HG02678 (cell line): ENCODE data around the gene BZW2.
"Not testable (repeated sequence)": the region's sequence is repeated elsewhere in the genome, so short reads cannot be mapped to it uniquely, and the experiment has no call there.

ENCODE experiments used
- ATAC-seq: cut with Tn5 transposase; IDR thresholded peaks from one replicate; pipeline ENCODE4 v1.9.1; 2021; ENCODE audit warnings: mild to moderate bottlenecking, moderate library complexity; ENCODE audit not compliant: unreplicated experiment

BZW2 gene

GRCh38 chr7:16670021-16670420 lies 24.0 kb downstream of the BZW2 start:
- ATAC-seq = no peak

- ATAC-seq = no peak
Measured at GRCh38 chr7:16670731-16671344, 24.9 kb downstream of the BZW2 start.

- ATAC-seq = no peak
Measured at GRCh38 chr7:16671811-16672210, 25.8 kb downstream of the BZW2 start.

- no peak for ATAC-seq
Measured at GRCh38 chr7:16675277-16675676, 29.3 kb downstream of the BZW2 start.

- no peak for ATAC-seq
Measured at GRCh38 chr7:16677978-16678494, 32.1 kb downstream of the BZW2 start.

- ATAC-seq = not testable (repeated sequence)
Measured at GRCh38 chr7:16678645-16679566, 32.9 kb downstream of the BZW2 start.

GRCh38 chr7:16684935-16685334 lies 39.0 kb downstream of the BZW2 start:
- ATAC-seq = no peak

- no peak for ATAC-seq
Measured at GRCh38 chr7:16685535-16685934, 39.6 kb downstream of the BZW2 start.

GRCh38 chr7:16688249-16688648 lies 42.3 kb downstream of the BZW2 start:
- ATAC-seq = no peak

GRCh38 chr7:16691241-16691640 lies 45.3 kb downstream of the BZW2 start:
- no peak for ATAC-seq

- ATAC-seq = no peak
Measured at GRCh38 chr7:16693601-16694318, 47.8 kb downstream of the BZW2 start.

- ATAC-seq = no peak
Measured at GRCh38 chr7:16694806-16695205, 48.8 kb downstream of the BZW2 start.

- ATAC-seq = no peak
Measured at GRCh38 chr7:16695621-16696237, 49.7 kb downstream of the BZW2 start.

- ATAC-seq = no peak
Measured at GRCh38 chr7:16697507-16698199, 51.7 kb downstream of the BZW2 start.

- no peak for ATAC-seq
Measured at GRCh38 chr7:16698200-16698905, 52.4 kb downstream of the BZW2 start.

GRCh38 chr7:16702441-16702840 lies 56.5 kb downstream of the BZW2 start:
- no peak for ATAC-seq

GRCh38 chr7:16708511-16708910 lies 62.5 kb downstream of the BZW2 start:
- no peak for ATAC-seq

GRCh38 chr7:16708980-16709379 lies 63.0 kb downstream of the BZW2 start:
- ATAC-seq = no peak

GRCh38 chr7:16710651-16711050 lies 64.7 kb downstream of the BZW2 start:
- no peak for ATAC-seq

- no peak for ATAC-seq
Measured at GRCh38 chr7:16711730-16712129, 65.7 kb downstream of the BZW2 start.
